ENCODE data around the gene IDI2.

- TF ChIP-seq, protein P1, sequence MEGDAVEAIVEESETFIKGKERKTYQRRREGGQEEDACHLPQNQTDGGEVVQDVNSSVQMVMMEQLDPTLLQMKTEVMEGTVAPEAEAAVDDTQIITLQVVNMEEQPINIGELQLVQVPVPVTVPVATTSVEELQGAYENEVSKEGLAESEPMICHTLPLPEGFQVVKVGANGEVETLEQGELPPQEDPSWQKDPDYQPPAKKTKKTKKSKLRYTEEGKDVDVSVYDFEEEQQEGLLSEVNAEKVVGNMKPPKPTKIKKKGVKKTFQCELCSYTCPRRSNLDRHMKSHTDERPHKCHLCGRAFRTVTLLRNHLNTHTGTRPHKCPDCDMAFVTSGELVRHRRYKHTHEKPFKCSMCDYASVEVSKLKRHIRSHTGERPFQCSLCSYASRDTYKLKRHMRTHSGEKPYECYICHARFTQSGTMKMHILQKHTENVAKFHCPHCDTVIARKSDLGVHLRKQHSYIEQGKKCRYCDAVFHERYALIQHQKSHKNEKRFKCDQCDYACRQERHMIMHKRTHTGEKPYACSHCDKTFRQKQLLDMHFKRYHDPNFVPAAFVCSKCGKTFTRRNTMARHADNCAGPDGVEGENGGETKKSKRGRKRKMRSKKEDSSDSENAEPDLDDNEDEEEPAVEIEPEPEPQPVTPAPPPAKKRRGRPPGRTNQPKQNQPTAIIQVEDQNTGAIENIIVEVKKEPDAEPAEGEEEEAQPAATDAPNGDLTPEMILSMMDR (IDR thresholded peaks at IDR 0.05; ENCODE audit: low read length), result no peak
- no peak for TF ChIP-seq EZH2 (IDR thresholded peaks at IDR 0.05; ENCODE audit: borderline replicate concordance, low read length)
Observed at GRCh38 chr10:1024103-1024502, 1.6 kb downstream of the IDI2 start.
